GM21717 (cell line): ENCODE measurements around the gene AHDC1.

Experiments
- ATAC-seq: cut with Tn5 transposase; IDR thresholded peaks from one replicate; pipeline ENCODE4 v1.9.1; 2021; ENCODE audit warnings: mild to moderate bottlenecking, moderate library complexity; ENCODE audit not compliant: unreplicated experiment

Gene AHDC1

GRCh38 chr1:27588256-27589232 is 15.4 kb downstream of the AHDC1 start:
- no peak for ATAC-seq

GRCh38 chr1:27585684-27586083 is 18.3 kb downstream of the AHDC1 start:
- no peak for ATAC-seq

- ATAC-seq = no peak
Measured at GRCh38 chr1:27584453-27584852, 19.5 kb downstream of the AHDC1 start.

GRCh38 chr1:27583479-27583878 is 20.5 kb downstream of the AHDC1 start:
- no peak for ATAC-seq

- no peak for ATAC-seq
Measured at GRCh38 chr1:27581823-27582243, 22.1 kb downstream of the AHDC1 start.

GRCh38 chr1:27577504-27578188 is 26.3 kb downstream of the AHDC1 start:
- no peak for ATAC-seq

- ATAC-seq = no peak
Measured at GRCh38 chr1:27576806-27577227, 27.1 kb downstream of the AHDC1 start.

GRCh38 chr1:27575840-27576331 is 28.1 kb downstream of the AHDC1 start:
- no peak for ATAC-seq

GRCh38 chr1:27574871-27575831 is 28.8 kb downstream of the AHDC1 start:
- ATAC-seq = no peak

GRCh38 chr1:27574001-27574781 is 29.8 kb downstream of the AHDC1 start:
- no peak for ATAC-seq

GRCh38 chr1:27572679-27573426 is 31.1 kb downstream of the AHDC1 start:
- no peak for ATAC-seq

GRCh38 chr1:27572019-27572678 is 31.8 kb downstream of the AHDC1 start:
- ATAC-seq = no peak

GRCh38 chr1:27571439-27572018 is 32.4 kb downstream of the AHDC1 start:
- no peak for ATAC-seq

- no peak for ATAC-seq
Measured at GRCh38 chr1:27570784-27571183, 33.2 kb downstream of the AHDC1 start.

- ATAC-seq = no peak
Measured at GRCh38 chr1:27570356-27570755, 33.6 kb downstream of the AHDC1 start.

GRCh38 chr1:27569506-27570291 is 34.2 kb downstream of the AHDC1 start:
- ATAC-seq = no peak

- ATAC-seq = no peak
Measured at GRCh38 chr1:27569088-27569460, 34.9 kb downstream of the AHDC1 start.
